HG03064 (cell line): ENCODE results near the gene ZCCHC7.
"Not testable (repeated sequence)": the region's sequence is repeated elsewhere in the genome, so short reads cannot be mapped to it uniquely, and the experiment has no call there.

ENCODE experiments used
- ATAC-seq: cut with Tn5 transposase; IDR thresholded peaks from one replicate; pipeline ENCODE4 v1.9.1; 2021; ENCODE audit warnings: low read depth; ENCODE audit not compliant: unreplicated experiment

The ZCCHC7 gene

DNA sequence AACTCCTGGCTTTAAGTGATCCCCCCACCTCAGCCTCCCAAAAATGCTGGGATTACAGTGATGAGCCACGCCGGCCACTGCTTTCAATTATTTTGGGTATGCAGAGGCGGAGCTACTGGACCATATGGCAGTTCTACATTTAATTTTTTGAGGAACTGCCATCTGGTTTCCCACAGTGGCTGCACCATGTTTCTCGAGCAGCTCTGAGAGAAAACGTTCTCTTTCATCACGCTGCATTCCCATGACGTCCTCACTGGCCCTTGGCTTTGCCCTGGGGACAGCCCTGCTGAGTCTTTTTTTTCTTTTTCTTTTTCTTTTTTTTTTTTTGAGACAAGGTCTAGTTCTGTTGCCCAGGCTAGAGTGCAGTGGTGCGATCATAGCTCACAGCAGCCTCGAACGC lies 266.6 kb downstream of the ZCCHC7 start:
- no peak for ATAC-seq

- ATAC-seq = peak; percentile 74
Observed at GRCh38 chr9:37390759-37391158, 270.4 kb downstream of the ZCCHC7 start.

DNA sequence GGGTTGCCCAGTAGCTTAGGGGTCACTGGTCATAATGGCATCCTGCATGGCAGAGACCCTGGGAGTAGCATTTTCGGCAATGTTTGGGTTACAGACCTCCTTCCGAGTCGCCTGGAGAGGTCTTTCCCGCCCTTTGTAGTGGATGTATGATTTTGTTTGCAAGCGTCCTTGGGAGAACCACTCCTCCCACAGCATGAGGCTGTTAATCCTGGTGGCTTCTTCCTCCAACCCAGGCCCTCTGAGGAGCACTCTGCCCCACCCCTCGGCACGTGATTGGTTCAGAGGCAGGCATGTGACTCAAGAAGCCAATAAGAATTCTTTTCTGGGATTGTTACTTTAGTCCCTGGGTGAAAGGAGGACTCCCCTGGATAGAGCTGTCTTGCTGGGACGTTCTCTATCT lies 271.9 kb downstream of the ZCCHC7 start:
- no peak for ATAC-seq

- no peak for ATAC-seq
Observed at GRCh38 chr9:37395229-37395628, 274.9 kb downstream of the ZCCHC7 start.

DNA sequence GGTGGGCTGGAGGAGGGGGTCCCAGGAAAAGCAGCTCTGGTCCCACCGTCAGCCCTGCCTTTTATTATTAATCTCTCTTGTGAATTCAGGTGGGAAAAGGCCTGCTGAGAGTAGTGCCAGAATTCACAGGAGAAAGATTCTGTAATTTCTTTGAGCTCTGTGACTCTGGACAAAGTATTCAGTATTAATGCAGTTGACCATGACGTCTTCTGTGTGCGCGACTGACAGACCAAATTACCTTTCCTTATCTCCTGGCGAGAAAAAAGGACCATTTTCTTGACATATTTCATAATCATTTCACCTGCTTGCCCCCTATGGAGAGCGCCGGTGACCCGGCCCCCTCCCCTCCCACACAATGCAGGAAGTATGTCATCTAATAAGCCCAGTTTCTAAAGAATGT lies 275.3 kb downstream of the ZCCHC7 start:
- ATAC-seq = no peak

GRCh38 chr9:37397948-37398347 lies 277.6 kb downstream of the ZCCHC7 start:
- not testable (repeated sequence) for ATAC-seq

DNA sequence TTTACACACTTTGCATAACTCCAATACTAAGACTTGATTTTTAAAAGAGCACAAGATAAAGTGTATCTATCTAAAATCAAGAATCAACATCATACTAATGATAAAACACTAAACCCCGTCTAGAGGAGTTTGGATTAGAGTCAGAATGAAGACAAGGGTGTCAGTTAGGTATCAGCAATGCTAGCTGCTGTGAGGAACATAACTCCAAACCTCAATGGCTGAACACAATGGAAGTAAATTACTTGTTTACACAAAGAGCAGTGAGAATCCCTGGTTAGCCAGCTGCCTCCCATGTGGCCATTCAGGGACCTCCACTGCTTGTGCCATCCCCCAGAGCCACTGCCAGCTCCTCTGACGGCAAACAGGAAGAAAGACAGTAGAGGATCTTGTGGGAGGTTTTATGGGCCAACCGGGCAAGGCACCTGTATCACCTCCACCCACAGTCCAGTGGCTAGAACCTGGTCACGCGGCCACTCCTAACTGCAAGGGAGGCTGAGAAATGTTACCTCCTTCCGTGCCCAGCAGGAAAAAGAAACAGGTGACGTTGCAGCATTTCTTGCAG lies 278.2 kb downstream of the ZCCHC7 start:
- no peak for ATAC-seq

GRCh38 chr9:37399336-37399735 lies 279.0 kb downstream of the ZCCHC7 start:
- ATAC-seq = no peak

DNA sequence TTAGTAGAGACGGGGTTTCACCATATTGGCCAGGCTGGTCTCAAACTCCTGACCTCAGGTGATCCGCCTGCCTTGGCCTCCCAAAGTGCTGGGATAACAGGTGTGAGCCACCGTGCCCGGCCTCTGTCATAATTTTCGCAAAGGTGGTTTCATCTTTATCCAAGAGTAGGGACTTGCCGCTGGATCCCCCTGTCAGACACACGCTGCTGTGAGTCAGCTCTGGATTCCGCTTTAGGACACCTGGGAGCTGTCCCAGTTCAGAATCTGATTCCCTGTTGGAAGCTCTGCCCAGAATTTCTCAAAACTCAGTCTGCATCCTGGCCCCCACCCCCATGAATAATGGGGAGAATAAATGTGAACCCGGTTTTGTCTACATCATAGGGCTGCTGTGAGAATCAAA lies 284.2 kb downstream of the ZCCHC7 start:
- no peak for ATAC-seq

DNA sequence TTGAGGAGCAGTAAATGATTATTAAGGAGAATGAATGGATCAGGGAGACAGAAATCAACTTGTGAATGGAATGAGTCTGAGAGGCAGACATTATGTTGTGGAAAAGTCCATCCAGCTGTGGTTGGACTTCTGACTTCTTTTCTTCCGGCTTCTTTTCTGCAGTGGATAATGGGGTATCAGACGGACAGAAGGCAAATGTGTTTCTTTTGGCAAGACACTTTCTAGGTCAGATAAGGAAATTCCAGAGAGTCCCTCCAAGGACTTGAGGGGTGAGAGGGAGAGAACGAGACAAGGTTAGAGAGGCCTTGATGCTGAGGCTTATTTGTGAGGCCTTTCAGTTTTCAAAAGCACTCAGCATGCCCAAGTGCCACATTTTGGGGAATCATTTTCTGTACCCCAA lies 285.0 kb downstream of the ZCCHC7 start:
- no peak for ATAC-seq

DNA sequence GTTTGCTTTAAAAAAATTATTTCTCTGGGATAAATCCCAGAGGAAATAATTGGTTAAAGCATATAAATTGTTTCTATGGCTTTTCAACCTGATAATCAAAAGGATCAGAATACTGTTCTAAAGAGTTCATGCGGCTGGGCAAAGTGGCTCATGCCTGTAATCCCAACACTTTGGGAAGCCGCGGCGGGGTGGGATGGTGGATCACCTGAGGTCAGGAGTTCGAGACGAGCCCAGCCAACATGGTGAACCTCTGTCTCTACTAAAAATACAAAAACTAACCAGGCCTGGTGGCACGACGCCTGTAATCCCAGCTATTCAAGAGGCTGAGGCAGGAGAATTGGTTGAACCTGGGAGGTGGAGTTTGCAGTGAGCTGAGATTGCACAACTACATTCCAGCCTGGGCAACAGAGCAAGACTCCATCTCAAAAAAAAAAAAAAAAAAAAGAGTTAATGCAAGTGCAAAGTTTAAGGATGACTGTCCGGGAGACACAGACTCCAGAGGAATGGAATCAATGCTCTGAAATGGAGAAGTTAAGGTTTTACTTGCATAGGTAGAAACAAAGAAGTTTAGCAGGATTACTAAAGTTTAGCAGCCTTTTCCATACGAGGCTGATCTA lies 285.5 kb downstream of the ZCCHC7 start:
- ATAC-seq = no peak

DNA sequence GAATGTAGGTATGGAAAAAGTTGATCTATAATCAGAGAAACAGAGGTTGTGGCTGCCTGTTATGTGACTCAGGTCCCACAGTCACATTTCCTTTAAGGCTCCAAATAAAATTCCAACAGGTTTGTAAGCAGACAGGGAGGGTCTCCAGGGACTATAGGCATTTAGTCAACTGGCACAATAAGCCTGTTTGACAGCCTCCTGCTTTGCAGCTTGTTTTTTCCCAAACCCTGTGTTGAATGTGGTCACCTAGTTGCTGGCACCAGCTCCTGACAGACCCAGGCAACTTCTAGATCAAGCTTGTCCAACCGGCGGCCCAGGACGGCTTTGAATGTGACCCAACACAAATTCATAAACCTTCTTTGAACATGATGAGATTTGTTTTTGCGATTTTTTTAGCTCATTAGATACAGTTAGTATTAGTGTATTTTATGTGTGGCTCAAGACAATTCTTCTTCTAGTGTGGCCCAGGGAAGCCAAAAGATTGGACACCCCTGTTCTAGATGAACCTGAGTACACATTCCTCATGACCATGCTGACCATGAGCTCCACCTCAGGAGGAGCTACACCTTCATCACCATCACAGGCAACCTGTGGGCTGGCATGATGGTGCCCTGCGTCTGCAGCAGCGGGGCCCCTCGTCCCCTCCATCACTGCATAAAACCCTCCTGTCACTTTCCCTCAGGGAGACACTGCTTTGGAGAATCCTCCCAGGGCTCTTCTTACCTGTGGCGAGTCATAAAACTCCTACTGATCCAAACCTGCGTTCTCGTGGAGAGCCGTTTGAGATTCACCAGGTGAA lies 286.4 kb downstream of the ZCCHC7 start:
- no peak for ATAC-seq

GRCh38 chr9:37407468-37407867 lies 287.1 kb downstream of the ZCCHC7 start:
- no peak for ATAC-seq
